Activated gamma-delta T cell treated with anti-CD3 and anti-CD28 coated beads, Interleukin-2, amount 50 U/mL, for 16 hours (primary cell): ENCODE data around the gene ANGPTL8.
A peak's percentile ranks its signal among the peaks of the same experiment; 100 is the strongest.

Source experiments
- DNase-seq: peaks from one replicate; pipeline ENCODE4 v3.0.0-alpha.2; 2020; ENCODE audit warnings: low read depth

ANGPTL8 gene, protein sequence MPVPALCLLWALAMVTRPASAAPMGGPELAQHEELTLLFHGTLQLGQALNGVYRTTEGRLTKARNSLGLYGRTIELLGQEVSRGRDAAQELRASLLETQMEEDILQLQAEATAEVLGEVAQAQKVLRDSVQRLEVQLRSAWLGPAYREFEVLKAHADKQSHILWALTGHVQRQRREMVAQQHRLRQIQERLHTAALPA

DNA sequence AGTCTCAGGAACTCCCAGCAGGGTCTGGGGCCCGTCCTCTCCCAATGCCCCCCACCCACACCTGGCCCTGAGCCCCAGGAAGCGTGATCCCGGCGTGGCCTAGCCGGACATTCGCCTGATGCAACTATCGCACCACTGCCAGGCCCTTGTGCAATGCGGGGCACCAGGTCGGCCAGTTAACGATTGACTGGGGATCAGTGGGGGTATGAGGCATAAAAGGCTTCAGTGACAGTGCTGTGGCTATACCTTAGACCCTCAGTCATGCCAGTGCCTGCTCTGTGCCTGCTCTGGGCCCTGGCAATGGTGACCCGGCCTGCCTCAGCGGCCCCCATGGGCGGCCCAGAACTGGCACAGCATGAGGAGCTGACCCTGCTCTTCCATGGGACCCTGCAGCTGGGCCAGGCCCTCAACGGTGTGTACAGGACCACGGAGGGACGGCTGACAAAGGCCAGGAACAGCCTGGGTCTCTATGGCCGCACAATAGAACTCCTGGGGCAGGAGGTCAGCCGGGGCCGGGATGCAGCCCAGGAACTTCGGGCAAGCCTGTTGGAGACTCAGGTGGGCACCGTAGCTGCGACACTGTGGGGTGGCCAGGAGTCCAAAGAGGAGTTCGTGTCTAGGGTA lies at the start of gene ANGPTL8:
TSS of gene ANGPTL8 (plus strand) at position 243 of the 624 bp plus-strand sequence. CDS start at position 262, 19 bp downstream.
- no peak for DNase-seq

DNA sequence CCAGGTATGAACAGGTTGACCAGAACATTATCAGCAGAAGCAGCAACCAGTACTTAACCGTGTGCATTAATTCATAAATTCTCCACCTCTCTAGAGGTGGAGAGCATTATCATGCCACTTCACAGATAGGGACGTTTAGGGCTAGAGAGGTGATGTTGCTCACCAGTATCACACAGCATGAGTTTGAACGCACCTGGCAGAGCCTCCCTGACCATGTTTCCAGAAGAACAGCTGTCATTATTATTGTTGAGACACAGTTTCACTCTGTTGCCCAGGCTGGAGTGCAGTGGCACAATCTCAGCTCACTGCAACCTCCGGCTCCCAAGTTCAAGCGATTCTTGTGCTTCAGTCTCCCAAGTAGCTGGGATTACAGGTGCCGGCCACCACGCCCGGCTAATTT lies 48.9 kb upstream of the ANGPTL8 start:
- no peak for DNase-seq

- no peak for DNase-seq
Observed at GRCh38 chr19:11191273-11191755, 48.1 kb upstream of the ANGPTL8 start.

GRCh38 chr19:11191934-11192333 lies 47.5 kb upstream of the ANGPTL8 start:
- no peak for DNase-seq

DNA sequence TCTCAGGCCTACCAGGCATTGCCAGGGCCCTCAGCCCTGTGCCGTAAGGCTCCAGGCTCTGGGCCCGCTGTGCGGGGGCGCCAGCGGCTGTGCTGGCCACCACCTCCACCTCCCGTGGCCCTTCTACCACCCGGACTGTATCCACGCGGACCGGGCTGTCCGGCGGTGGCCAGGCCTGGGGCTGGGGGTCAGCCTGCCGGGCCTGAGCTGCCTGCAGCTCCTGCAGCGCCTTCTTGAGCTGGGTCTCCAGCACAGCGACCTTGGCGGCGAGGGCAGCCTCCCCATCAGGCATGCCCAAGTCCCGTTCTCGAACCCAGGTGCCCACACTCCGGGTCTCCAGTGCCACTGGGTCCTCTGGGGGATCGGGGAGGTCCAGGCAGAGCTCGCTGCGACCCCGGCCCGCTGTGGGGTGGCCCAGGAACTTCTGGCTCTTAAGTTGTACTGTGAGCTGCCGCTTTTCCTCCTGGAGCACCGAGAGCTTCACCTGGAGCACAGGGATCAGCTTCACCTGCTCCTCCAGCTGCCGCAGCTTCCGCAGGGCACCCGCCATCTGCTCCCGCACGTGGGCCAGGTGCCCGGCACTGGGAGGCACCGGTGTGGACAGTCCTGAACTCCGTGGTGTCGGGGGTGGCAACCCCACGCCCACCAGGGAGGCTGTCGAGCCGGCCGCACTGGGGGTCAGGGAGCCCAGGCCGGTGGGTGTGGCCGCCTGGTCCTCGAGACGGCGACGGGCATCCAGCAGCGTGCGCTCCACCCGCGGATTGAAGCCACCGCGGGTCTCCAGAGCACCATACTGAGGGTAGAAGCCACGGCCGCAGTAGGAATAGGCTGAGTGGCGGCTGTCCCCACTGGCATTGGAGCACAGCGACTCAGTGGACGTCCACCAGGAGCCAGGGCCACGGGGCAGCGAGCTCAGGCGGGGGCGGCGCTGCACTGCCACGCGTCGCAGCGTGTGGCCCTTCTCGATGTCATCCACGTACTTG lies 46.2 kb upstream of the ANGPTL8 start:
- DNase-seq = no peak

DNA sequence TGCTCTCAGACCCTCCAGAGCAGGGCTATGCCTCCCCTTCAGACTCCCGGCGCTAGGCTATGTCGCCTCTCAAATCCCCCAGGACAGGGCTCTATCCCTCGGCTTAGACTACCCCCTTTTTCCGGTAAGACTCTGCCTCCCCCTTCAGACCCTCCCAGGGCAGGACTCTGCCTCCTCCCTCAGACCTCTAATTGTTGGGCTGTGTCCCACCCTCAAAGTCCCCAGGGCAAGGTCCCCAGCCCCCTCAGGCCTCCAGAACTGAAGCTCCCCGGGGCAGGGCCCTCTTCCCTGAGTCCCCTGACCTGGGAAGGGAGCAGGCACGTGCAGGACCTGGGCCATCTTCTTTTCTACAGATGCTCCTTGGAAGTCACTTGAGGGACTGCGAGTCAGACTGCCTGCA lies 45.2 kb upstream of the ANGPTL8 start:
- DNase-seq = no peak

DNA sequence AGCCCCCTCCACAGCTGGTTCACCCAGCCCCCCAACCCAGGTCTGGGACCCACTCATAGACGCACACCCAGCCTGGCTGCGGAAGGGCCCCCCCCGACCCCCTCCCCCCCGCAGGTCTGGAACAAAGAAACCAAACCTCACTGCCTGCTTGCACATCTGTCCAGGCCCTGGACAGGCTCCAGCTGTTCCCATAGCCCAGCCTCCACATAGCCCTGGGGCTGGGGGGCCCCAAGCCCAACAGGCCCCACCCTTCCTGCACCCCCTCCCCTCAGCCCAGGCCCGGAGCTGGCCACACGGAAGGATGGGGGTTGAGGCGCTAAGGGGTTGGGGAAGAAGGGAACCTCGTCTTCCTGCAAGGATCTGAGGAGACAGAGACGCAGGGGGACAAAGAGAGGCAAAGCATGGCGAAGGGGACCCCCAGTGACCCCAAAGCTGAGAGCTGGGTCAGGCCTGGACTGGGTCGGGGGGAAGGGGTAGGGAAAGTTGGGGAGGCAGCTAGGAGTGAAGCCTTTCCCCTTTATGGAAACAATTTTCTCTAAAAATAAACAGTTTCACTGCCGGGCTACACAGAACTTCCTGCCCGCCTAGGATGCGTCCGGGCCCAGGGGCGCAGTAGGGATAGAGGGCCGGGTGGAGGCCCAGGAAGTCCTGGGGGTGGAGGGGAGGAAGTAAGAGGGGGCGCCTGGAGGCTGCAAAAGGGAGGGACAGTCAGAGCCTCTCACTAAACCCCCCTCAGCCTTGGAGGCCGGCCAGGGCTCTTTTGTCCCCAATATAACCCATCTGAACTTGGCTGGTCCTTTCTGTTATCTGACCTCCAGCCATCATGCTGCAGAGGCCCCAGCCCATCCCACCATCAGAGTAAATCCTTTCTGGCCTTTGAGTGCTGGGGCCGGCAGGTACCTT lies 44.5 kb upstream of the ANGPTL8 start:
- DNase-seq = no peak

- no peak for DNase-seq
Observed at GRCh38 chr19:11195681-11196080, 43.7 kb upstream of the ANGPTL8 start.

DNA sequence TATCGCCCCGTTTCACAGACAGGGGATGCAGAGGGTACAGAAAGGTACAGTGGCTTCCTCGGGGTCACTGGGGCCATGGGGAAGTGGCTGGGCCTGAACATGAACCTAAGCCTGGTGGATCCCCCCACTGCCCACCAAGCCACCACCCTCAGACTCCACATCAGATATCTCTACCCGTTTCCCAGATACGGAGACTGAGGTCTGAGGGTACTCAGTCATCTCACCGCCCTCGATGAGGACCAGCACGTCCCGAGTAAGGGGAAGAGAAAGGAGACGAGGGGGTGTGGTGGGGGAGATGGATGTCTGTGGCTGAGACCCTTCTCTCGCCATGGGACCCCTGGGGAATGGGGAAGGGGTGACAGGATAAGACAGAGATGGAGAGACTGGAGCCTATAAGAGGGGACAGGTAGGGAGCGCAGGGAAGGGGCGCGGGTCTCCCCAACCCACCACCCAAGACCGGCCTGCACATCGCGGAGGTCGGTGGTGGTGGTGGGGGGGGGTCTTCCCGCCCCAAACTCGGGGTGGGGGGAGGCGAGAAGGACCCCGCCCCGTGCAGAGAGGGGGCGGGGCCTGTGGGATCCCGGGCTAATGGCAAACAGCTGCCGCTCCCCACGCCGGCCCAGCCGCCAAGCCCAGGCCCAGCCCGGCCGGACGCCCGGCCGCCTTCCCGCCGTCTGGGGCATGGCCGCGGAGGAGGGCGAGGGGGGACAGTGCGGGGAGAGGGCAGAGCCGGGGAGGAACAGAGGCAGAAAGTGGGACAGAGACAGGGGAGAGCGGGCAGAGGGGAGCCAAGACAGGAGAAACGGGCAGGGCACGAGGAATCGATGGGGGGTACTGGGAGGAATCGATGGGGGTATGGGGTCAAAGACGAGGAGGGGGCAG lies 42.8 kb upstream of the ANGPTL8 start:
- no peak for DNase-seq

- DNase-seq = peak; percentile 51
Observed at GRCh38 chr19:11197291-11198174, 41.9 kb upstream of the ANGPTL8 start, which contains the start of gene KANK2. KANK2 (minus strand) TSS chr19:11197545; CDS start chr19:11194511, 3,034 bp downstream.

GRCh38 chr19:11198175-11198534 lies 41.3 kb upstream of the ANGPTL8 start:
- DNase-seq = no peak

GRCh38 chr19:11198769-11199424 lies 40.5 kb upstream of the ANGPTL8 start:
- DNase-seq = no peak

DNA sequence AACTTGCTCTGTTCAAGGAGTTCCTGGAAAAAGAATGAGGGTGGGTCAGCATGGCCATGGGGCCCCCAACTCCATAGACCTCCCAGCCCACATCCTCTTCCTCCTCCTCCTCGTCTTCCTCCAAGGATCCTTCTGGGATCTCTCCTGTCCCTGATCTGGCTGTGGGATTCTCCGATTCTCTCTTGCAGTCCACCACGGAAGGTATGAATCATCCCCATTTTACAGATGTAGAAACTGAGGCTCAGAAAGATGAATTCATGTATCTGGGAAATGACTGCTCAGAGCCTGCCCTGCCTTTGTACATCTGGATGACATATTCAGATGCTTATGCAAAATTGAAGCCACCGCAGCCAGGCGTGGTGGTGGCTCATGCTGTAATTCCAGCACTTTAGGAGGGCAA lies 39.9 kb upstream of the ANGPTL8 start:
- no peak for DNase-seq

DNA sequence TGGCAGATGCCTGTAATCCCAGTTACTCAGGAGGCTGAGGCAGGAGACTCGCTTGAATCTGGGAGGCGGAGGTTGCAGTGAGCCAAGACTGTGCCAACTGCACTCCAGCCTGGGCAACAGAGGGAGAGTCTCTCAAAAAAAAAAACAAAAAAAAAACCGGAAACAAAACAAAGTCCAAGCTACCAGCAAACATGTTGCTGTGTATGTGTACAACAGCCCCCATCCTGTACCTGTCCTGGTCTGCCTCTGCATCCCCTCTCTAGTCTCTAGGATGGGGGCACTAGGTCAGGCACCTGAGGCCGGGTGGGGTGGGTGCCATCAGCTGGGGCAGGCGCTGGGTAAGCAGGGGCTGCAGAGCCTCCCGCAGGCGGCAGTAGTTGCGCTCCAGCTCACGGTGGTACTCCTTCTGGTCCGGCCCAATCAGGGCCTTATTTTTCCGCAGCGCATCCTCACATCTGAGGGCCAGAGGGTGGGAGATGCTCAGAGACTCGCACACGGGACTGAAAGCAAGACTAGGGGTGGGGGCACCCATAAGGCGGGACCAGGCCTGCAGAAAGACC lies 39.3 kb upstream of the ANGPTL8 start:
- DNase-seq = no peak

DNA sequence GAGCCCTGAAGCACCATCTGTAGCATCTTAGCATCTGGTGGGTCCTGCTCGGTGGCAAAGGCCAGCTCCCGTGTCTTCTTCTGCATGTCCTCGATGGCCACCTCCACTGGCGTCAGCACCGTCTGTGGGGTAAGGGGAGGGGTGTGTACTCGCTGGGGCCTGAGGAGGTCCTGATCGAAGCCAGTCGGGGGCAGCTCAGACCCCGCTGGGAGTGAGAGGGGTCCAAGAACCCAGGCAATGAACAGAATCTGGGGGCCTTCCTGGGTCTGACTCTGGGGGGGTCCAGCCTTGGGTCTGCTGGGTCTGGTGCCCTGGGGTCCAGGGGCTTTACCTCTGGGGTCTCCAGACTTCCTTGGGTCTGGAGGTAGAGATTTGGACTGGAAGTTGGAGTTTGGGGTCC lies 38.5 kb upstream of the ANGPTL8 start:
- no peak for DNase-seq

DNA sequence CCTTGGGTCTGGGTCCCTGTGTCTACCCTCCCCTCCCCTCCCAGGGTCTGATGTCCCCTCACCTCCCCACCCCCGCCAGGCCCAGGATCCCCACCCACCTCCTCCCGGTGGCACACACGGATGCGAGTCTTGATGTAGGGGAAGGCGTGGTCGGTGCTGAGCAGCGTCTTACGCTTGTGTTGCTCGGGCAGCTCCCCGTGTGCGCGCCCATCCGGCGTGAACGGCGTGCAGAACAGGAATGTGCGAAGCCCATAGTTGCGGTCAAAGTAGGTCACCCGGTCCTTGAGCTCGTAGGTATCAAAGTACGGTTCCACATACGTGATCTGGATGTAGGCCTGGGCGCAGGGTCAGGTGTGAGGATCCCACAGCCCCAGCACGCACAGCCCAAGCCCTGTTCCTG lies 37.6 kb upstream of the ANGPTL8 start:
- DNase-seq = no peak

DNA sequence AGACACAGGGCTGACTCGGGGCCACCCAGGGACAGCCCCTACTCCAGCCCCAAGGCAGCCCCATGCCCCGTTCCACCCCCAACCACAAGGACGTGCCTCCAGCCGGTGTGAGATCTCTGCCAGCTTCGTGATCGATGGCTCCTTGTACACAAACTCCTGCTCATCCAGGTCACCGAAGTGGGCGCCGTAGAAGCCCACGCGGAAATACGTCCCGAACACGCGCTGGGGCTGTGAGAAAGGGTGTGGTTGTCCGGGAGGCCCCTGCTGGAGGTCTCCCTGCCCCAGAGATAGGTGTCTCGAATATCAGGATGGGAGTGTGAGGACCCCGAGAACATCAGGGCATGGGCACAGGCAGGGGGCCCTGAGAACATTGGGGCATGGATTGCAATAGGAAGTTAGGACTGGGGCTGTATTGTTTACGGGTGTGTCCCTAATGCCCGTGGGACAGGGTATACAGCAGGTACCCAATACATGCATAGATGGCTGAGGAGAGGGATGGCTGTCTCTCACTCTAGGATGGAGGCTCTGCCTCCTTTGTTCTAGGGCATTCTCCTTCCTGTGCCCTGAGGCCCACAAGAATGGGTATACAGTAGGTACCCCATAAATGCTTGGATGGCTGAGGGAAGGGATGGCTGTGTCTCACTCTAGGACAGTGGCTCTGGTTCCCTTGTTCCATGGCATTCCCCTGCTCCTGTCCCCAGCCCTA lies 36.8 kb upstream of the ANGPTL8 start:
- no peak for DNase-seq
